Mesothelial cell of epicardium (in vitro differentiated cells): ENCODE measurements around the gene DDX11. TPM values are rescaled to one million over a fixed set of nuclear protein-coding genes. Genes with fewer than 3 reads are reported as not detected.
"Not testable (repeated sequence)": the region's sequence is repeated elsewhere in the genome, so short reads cannot be mapped to it uniquely, and the experiment has no call there.

Source experiments
- DNase-seq, 2 experiments: peaks; one replicate each; pipeline ENCODE4 v3.0.0; 2021; ENCODE audit warnings: low spot score in 2 of 2; ENCODE audit not compliant: unreplicated experiment in 2 of 2
- H3K27ac Mint-ChIP-seq: 2 replicates; pipeline ENCODE4 v1.8.0; 2021; ENCODE audit warnings: mixed read lengths
- H3K27me3 Mint-ChIP-seq: 2 replicates; pipeline ENCODE4 v1.8.0; 2021; ENCODE audit warnings: low read depth, mixed read lengths
- H3K36me3 Mint-ChIP-seq: 2 replicates; pipeline ENCODE4 v1.8.0; 2021; ENCODE audit warnings: mixed read lengths
- H3K4me1 Mint-ChIP-seq: 2 replicates; pipeline ENCODE4 v1.8.0; 2021; ENCODE audit warnings: mixed read lengths
- H3K4me3 Mint-ChIP-seq: 2 replicates; pipeline ENCODE4 v1.8.0; 2021; ENCODE audit warnings: mild to moderate bottlenecking, moderate library complexity, mixed read lengths
- H3K9me3 Mint-ChIP-seq: 2 replicates; pipeline ENCODE4 v1.8.0; 2021; ENCODE audit warnings: mixed read lengths
- CTCF ChIP-seq: fragments of 200-600 bp; sonication (generic); IDR thresholded peaks from one replicate; pipeline ENCODE4 v1.5.0; 2021; ENCODE audit warnings: antibody characterized with exemption; ENCODE audit not compliant: unreplicated experiment
- total RNA-seq: library from RNA; stranded (reverse); gene quantifications from 3 replicates; pipeline ENCODE4 v1.2.1, GENCODE V29; 2021

DDX11 gene
- total RNA-seq, 1 donor from 2014 or later: 114 TPM

GRCh38 chr12:31104220-31104619 lies 30.6 kb downstream of the DDX11 start:
- DNase-seq, H3K4me1 Mint-ChIP-seq, H3K27me3 Mint-ChIP-seq, H3K36me3 Mint-ChIP-seq, H3K4me3 Mint-ChIP-seq, H3K27ac Mint-ChIP-seq, H3K9me3 Mint-ChIP-seq: not testable (repeated sequence)

- not testable (repeated sequence) for H3K27ac Mint-ChIP-seq, H3K4me3 Mint-ChIP-seq, H3K27me3 Mint-ChIP-seq, H3K4me1 Mint-ChIP-seq, H3K9me3 Mint-ChIP-seq, H3K36me3 Mint-ChIP-seq, DNase-seq
Observed at GRCh38 chr12:31104773-31105172, 31.1 kb downstream of the DDX11 start.

GRCh38 chr12:31105668-31106067 lies 32.0 kb downstream of the DDX11 start:
- peaks cover 7% of the 10 kb centered on the region for H3K4me1 Mint-ChIP-seq
- no peaks in the 10 kb centered on the region for H3K27me3 Mint-ChIP-seq
- H3K27ac Mint-ChIP-seq: no peak overlapping the region
- no peak for TF ChIP-seq CTCF
- no peak overlapping the region for H3K4me3 Mint-ChIP-seq
- peaks cover 6% of the 10 kb centered on the region for H3K36me3 Mint-ChIP-seq
- H3K9me3 Mint-ChIP-seq: no peaks in the 10 kb centered on the region
- DNase-seq: no peak

- DNase-seq: no peak
- TF ChIP-seq CTCF: no peak
- Mint-ChIP-seq H3K4me3 (no peak overlapping the region), H3K27me3 (no peaks in the 10 kb centered on the region), H3K27ac (no peak overlapping the region), H3K9me3 (no peaks in the 10 kb centered on the region), H3K36me3 (peaks cover 6% of the 10 kb centered on the region), H3K4me1 (peaks cover 7% of the 10 kb centered on the region)
Observed at GRCh38 chr12:31106101-31106803, 32.6 kb downstream of the DDX11 start.

GRCh38 chr12:31109773-31110172 lies 36.1 kb downstream of the DDX11 start:
- DNase-seq, H3K9me3 Mint-ChIP-seq, H3K27ac Mint-ChIP-seq, H3K4me3 Mint-ChIP-seq, H3K4me1 Mint-ChIP-seq, H3K36me3 Mint-ChIP-seq, H3K27me3 Mint-ChIP-seq: not testable (repeated sequence)

GRCh38 chr12:31110263-31110662 lies 36.6 kb downstream of the DDX11 start:
- not testable (repeated sequence) for H3K9me3 Mint-ChIP-seq, H3K4me3 Mint-ChIP-seq, H3K27ac Mint-ChIP-seq, DNase-seq, H3K27me3 Mint-ChIP-seq, H3K36me3 Mint-ChIP-seq, H3K4me1 Mint-ChIP-seq

- H3K27me3 Mint-ChIP-seq: peaks cover 15% of the 10 kb centered on the region
- not testable (repeated sequence) for H3K4me3 Mint-ChIP-seq, H3K9me3 Mint-ChIP-seq, H3K27ac Mint-ChIP-seq, DNase-seq, H3K36me3 Mint-ChIP-seq
- peaks cover 15% of the 10 kb centered on the region for H3K4me1 Mint-ChIP-seq
Observed at GRCh38 chr12:31115092-31115601, 41.5 kb downstream of the DDX11 start.

- H3K36me3 Mint-ChIP-seq, DNase-seq, H3K9me3 Mint-ChIP-seq: not testable (repeated sequence)
- Mint-ChIP-seq H3K4me1 (peaks cover 17% of the 10 kb centered on the region), H3K4me3 (peak overlapping the region; percentile 75), H3K27ac (peak overlapping the region; percentile 76), H3K27me3 (peaks cover 18% of the 10 kb centered on the region)
Observed at GRCh38 chr12:31116846-31117202, 43.2 kb downstream of the DDX11 start.
